Stimulated activated CD4-positive, alpha-beta T cell treated with anti-CD3 and anti-CD28 coated beads, Interleukin-1b, Interleukin-23, amount 100 ng/mL, for 24 hours (primary cell): ENCODE data around the gene FHIT.
"Not testable (repeated sequence)": the region's sequence is repeated elsewhere in the genome, so short reads cannot be mapped to it uniquely, and the experiment has no call there.

Source experiments
- DNase-seq, 4 experiments: peaks; one replicate each; pipeline ENCODE4 v3.0.0-alpha.2; 2020; ENCODE audit warnings: low read depth in 4 of 4, low spot score in 1 of 4

FHIT gene

DNA sequence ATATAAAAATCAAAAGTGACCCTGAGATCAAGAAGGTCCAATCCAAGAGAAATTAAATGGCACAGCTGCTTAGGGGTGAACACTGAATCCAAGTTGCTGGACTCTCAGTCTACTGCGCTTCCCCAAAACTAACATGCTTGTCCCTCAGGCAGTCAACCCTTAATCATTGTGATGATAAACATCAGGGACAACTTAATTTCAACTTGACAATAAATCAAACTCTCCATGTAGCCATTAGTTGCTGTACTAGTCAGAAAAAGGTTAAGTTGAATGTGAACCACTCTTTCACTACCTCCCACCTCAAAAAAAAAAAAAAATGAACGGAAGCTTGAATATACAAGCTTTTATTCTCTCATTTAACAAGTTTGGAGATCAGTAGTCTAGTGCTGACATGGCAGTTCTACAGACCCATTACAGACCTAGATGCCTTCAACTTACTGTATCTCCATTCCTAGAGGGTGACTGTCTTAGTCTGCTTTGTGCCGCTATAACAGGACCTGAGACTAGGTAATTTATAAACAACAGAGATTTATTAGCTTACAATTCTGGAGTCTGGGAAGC, 185.7 kb downstream of the FHIT start:
- DNase-seq = no peak

DNA sequence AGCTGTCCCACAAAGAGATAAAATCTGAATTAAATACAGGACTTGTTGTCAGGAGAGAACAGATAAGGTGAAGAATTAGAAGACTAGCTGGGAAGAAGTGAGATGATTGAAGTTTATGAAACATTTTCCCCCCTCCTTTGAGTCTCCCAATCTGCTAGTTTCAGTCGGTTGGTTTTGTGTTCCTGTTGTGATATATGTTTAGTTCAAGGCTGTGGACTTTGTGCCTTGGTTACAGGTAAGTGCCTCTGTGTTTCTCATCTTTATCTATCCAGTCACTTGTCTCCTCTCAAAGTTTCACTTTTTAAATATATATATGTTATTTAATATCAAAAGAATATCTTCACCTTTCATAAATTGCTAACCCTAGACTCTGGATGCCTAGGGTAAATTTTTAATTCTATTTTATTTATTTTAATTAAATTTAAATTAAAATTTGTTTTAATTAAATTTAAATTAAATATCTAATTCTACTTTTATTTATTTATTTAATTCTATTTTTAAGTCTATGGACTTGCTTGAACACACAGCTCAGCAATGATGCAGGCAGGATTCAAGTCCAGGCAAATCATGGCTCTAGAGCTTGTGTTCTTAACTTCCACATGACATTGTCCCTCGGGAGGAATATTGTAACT, 190.0 kb downstream of the FHIT start:
- no peak for DNase-seq

DNA sequence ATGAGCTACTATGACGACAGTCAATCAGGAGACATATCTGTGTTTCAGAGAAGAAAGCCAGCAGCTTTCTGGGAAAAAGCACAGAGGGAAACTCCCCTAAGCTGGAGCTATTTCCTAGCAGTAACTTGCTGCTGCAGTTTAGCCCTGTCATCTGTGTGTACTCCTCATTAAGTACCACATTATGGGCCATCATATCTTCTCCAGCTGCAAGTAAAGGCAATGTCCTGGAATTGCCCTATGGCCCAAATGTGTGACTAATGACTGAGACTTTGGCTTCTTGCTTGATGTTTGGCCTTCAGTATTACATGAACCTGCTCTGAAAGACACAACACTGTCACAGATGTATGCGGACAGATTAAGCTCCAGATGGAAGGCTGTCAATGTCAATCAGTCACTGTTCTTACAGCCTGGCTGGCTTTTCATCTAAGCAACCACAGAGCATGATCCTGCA, 190.8 kb downstream of the FHIT start:
- no peak for DNase-seq

DNA sequence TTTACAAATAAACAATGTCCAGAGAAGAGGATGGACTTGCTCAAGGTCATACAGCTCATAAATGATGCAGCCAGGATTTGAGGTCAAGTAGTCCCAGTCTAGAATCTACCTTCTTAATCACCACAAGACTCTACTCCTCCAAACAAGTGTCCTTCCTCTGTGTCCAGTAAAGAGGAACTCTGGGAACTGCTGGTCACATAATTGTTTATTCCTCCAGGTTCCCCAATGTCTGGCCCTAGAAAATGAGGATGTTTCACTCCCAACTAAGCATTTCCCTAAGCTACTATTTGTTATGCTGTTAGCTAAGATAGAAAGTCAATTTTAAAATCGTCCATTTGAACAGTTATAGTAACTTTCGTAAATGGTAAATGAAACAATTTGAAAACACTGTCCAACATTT, 192.4 kb downstream of the FHIT start:
- no peak for DNase-seq

DNA sequence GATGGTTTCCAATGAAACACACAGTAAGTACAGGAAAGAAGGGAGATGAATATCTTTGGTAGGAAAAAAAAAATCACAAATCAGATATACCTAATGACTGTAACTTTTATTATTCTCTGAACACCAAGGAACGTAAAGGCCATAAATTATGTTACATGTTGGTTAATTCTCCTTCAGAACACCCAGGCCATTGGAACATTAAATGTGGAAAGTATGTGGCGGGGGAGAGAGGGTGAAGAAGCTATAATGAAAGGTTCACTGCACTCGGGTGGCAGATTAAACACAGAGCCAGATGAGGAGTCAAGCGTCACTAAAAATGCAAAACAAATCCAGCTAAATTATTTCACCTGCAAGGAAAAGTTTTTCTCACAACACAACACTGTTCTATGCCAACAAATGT, 193.8 kb downstream of the FHIT start:
- no peak for DNase-seq

DNA sequence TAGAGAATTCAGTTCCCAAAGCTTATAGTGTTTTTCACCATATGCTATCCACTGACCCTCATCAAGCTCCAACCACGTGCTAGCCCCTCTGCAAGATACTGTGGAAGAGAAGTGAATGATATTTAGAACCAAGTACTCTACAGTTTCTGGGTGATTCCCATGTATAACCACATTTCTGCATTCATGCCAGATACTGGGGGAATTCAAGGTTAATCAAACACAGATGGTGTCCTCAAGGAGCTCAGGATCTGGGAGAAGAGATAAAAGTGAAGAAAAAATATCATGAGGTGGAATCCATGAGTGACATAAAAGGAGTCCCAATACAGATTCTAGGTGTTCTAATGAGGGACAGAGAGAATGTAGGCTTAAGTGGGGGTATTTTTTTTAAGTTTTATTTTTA, 195.8 kb downstream of the FHIT start:
- no peak for DNase-seq

DNA sequence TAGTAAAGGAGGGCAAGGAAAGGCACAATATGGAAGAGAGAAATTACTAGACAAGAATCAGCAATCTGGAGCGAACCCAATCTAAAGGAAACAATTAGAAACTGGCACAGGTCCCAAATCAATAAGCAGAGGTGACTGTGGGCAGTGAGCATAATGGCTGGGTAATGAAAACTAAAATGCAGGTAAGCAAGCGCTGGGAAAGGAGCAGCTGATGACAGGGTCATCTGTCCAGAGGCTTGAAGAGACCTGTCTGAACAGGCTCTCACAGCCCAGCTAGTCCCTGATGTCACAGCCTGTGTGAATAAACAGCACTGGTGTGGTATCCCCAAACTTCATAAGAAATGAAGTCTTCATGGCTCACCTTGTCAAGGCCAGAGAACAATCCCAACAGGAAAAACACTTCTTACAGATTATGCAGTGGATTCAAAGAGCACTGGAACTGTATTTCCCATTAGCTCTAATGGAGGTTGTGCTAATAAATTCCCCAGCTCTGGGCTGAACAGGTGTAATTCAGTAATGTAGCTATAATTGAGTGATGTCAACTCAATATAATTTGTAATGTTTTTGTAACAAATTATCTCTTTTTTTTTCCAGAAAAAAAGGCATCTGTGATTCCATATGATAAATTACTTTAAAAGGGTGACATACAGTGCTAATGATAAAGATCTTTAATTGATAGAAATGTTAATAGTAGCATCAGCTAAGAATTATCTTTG, 197.3 kb downstream of the FHIT start:
- no peak for DNase-seq

DNA sequence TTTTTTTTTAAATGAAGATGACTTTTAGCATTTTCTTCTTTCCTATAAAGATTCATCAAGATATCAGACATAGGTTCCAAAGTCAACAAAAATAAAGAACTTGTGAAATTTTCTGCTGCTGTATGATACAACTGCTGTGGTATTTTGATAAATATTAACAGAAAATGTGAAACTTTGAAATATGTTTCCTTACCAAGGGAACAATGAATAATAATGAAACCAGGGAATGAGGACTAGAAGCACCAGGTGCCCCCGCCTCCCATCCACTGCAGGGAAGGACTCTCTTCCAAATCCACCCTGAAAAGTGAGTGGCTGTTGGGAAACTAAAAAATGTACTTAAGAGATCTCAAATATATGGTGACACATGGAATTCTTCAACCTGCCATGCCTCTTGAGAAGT, 198.4 kb downstream of the FHIT start:
- no peak for DNase-seq

DNA sequence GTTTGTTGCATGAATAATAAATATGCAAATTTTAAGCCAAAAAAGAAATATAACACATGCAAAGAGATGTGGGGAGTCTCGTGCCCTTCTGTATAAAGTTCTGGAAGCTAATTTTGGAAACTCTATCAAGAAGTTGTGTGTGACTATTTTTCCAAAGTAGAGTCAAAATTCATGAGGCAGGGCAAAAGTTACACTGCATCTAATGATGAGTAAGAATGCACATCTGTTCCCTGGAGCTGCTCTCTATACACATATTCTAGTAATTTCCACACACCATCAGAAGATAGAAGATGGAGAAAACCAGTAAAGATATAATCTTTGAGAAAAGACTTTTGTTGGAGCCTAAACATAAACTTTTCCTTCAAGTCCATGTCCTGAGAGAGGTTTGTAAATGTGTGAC, 199.6 kb downstream of the FHIT start:
- no peak for DNase-seq

DNA sequence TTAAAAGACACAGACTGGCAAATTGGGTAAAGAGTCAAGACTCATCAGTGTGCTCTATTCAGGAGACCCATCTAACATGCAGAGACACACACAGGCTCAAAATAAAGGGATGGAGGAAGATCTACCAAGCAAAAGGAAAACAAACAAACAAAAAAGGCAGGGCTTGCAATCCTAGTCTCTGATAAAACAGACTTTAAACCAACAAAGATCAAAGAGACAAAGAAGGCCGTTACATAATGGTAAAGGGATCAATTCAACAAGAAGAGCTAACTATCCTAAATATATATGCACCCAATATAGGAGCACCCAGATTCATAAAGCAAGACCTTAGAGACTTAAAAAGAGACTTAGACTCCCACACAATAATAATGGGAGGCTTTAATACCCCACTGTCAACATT, 206.1 kb downstream of the FHIT start:
- not testable (repeated sequence) for DNase-seq

DNA sequence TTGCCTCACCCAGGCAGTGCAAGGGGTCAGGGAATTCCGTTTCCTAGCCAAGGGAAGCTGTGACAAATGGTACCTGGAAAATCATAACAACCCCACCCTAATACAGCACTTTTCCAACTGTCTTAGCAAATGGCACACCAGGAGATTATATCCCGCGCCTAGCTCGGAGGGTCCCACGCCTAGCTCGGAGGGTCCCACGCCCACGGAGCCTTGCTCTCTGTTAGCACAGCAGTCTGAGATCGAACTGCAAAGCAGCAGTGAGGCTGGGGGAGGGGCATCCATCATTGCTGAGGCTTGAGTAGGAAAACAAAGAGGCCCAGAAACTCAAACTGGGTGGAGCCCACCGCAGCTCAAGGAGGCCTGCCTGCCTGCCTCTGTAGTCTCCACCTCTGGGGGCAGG, 208.1 kb downstream of the FHIT start:
- no peak for DNase-seq

DNA sequence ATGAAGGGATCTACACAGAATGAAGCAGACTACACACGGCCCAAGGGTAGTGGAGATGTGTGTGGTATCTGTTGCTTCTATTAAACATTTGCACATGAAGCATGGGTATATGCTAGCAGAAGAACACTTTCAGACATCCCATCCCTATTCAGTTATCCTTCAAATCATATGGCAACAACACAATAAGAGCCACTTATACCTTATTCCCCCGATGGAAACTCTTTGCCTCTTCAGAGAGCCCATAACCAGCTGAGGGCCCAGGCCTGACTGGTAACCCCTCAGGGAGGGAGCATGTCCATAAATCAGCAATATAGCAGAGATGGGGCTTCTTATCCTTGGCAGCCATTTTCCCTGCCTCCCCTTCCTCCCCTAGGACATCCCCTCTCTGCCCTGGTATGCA, 210.6 kb downstream of the FHIT start:
- no peak for DNase-seq

DNA sequence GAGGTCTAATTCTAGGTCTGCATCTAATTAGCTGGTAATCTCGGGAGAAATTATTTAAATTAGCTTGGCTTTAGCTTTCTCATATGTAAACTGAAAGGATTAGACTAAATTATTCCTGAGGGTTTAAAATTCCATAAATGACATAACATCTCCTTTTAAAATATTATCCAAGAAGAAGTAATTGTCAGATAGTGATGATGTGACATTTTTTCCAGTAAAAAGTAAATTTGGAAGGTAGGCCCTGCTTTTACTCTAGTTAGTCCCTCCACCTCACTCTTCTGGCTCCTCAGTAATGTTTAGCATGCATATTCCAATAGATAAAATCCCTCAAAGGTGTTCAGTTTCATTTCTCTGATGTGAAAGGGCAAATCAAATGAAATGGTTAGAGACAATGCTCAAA, 215.7 kb downstream of the FHIT start:
- no peak for DNase-seq

DNA sequence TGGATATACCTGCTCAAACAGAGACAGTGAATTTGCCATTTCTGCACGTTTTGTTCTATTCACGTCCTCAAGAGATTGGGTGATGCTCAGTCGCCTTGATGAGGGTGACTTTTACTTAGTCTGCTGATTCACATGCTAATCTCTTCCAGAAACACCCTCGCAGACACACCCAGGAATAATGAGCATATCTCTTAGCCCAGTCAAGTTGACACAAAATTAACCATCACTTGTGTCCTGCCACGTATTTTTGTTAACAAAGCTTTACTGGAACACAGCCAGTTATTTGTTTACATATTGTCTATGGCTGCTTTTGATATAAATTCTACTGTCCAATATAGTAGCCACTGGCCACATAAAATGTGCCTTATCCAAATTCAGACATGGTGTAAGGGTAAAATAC, 218.3 kb downstream of the FHIT start:
- no peak for DNase-seq

DNA sequence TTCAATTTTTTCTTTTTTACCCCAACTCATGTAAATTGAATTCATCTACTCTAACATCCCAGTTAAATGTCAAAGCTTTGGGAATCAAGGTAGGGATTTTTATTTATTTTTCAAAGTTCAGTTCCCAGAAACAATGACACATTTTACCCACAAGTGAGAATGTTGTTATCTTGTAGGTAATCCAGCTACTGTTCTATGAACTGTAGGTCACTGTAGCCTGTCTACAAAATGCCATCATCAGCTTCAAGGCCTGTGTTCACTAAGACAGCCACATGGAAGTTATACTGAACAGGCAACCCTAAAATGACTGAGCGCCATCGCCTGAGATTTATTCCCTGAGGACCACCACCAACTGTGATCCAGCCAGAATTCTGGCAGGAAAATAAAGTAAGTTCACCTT, 219.7 kb downstream of the FHIT start:
- no peak for DNase-seq

DNA sequence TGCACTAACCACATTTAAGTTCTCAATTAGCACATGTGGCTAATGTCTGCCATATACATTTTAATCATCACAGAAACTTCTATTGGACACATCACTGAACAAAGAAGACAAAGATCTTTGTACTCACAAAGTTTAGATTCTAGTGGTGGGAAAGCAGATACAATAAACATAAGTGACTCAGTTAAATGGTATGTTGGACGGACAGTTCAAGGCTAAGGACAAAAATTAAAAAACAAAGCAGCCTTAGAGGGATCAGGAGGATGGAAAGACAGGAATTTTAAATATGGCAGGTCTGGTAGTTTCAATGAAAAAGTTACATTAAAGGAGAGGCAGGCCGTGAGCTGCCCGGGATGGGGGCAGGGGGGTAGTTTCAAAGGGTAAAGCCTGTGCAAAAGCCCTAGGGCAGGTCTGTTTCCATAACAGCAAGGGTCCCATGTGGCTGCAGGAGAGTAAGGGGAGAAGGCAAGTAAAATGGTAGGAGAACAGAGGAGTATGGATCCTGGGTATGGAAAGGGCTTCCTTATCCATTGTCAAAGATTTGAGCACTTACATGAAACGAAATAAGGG, 220.7 kb downstream of the FHIT start:
- DNase-seq = no peak

DNA sequence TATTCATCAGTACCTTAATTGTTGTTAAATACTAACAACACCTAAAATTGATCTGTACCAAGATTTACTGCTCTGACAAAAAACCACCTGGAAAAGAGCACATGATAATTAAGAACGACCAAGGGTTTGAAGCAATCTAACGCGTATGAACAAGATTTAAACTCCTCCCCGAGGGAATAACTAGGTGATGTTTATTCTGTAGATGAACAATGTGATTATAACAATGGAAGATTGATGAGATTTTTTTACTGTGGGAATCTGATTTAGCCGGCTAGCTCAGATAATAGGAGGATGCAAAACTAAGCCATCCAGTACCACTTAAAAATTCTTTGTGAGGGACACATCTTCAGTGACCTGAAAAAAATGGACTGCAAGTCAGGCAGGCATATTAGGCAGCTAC, 222.1 kb downstream of the FHIT start:
- DNase-seq = no peak

DNA sequence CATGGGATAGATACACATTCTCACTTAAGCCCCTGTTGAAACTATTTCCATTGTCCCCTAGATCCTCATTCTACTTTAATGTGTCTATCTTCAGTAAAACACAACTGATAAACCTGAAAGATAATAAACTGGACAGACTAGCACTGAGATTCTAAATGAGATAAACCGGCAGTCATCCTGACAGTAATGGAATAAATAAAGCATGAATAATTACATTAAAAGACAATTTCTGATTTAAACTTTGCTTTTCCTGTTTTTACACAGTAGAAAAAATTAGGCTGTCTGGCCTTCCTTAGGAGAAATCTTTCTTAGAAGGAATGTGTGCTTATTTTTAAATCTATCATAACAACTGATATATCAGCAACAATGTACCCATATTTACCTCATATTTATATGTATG, 232.4 kb downstream of the FHIT start:
- no peak for DNase-seq

DNA sequence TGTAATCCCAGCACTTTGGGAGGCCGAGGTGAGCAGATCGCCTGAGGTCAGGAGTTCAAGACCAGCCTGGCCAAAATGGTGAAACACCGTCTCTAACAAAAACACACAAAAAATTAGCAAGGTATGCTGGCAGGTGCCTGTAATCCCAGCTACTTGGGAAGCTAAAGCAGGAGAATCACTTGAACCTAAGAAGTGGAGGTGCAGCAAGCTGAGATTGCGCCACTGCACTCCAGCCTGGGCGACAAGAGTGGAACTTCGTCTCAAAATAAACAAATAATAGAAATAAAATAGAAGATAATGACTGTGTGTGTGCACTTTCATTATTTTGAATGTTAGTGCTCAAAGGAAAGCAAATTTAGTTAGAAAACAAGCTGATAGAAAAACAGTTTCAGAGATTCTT, 234.2 kb downstream of the FHIT start:
- not testable (repeated sequence) for DNase-seq

DNA sequence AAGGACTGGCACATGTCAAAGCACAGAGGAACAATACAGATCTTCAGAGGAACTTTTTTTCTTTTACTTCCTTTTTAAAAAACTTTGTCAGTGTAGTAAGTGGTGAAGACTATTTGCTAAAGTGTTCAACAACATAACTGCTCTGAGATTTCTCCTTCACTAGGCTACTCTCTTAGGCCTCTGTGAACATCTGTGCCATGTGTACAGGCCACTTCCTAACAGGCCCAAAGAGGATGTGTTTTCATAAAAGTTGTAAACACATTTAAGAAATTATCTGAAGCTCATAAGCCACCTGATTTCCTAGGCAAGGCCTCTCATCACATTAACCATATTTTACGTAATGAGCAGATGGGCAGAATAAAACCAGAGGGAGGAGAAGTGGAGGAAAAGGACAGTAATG, 235.4 kb downstream of the FHIT start:
- no peak for DNase-seq

DNA sequence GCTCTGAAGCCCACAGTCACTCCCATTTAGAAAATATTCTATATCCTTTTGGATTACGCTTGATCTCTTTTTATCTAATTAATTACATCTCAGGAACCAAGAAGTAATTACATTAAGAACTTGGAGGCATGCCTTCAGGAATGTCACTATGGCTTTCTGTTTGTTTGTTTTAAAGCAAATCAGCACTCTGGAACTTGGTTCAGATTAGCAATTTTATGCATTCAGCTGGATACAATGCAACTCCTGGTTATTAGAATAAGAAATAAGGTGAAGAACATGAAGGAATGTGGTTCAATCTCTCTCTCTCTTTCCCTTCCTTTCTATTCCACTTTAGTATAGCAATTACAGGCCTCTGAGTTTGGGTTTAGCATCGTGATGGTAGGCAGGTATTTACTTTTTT, 235.8 kb downstream of the FHIT start:
- no peak for DNase-seq

DNA sequence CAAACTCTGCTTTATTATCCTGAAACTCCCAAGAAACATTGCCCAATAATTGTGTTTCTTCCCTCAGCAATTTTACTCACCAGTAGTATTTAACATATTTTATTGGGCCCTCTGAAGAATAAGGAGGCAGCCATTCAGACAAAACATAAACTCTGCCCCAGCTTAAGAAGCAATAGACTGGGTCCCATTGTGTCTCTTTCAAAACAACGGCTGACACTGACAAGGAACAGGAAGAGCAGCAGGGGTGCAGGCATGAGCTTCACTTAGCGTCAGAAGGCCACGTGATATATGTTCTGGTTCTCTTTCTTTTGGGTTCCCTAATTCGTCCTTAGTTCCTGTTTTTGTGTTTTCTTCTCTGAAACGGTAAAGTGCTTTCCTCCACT, 242.3 kb downstream of the FHIT start:
- no peak for DNase-seq
